NCI-H345 (cell line): Measurements from ENCODE around the gene SMAD1.
A peak's percentile ranks its signal among the peaks of the same experiment; 100 is the strongest.
"Not testable (repeated sequence)": the region's sequence is repeated elsewhere in the genome, so short reads cannot be mapped to it uniquely, and the experiment has no call there.

Source experiments
- DNase-seq: peaks from one replicate; lab custom pipeline; 2025; lab: John Stamatoyannopoulos, UW

The SMAD1 gene

GRCh38 chr4:145528601-145529000, 46.9 kb downstream of the SMAD1 start:
- no peak for DNase-seq

- DNase-seq, result no peak
These were observed 48.5 kb downstream of the SMAD1 start for GRCh38 chr4:145530189-145530588.

- no peak for DNase-seq
These were observed 49.0 kb downstream of the SMAD1 start for GRCh38 chr4:145530662-145531061.

- DNase-seq, result no peak
These were observed 49.6 kb downstream of the SMAD1 start for GRCh38 chr4:145531223-145531622.

- no peak for DNase-seq
These were observed 50.2 kb downstream of the SMAD1 start for GRCh38 chr4:145531859-145532258.

GRCh38 chr4:145533001-145533400, 51.3 kb downstream of the SMAD1 start:
- no peak for DNase-seq

GRCh38 chr4:145533415-145533814, 51.8 kb downstream of the SMAD1 start:
- DNase-seq, result not testable (repeated sequence)

GRCh38 chr4:145533961-145534360, 52.3 kb downstream of the SMAD1 start:
- DNase-seq, result no peak

- no peak for DNase-seq
These were observed 53.5 kb downstream of the SMAD1 start for GRCh38 chr4:145535202-145535601.

GRCh38 chr4:145536044-145536443, 54.4 kb downstream of the SMAD1 start:
- DNase-seq, result no peak

- DNase-seq, result no peak
These were observed 56.9 kb downstream of the SMAD1 start for GRCh38 chr4:145538596-145538995.

GRCh38 chr4:145539671-145540070, 58.0 kb downstream of the SMAD1 start:
- DNase-seq, result no peak

GRCh38 chr4:145540235-145540634, 58.6 kb downstream of the SMAD1 start:
- no peak for DNase-seq

- no peak for DNase-seq
These were observed 59.7 kb downstream of the SMAD1 start for GRCh38 chr4:145541346-145541745.

GRCh38 chr4:145545031-145545430, 63.4 kb downstream of the SMAD1 start:
- DNase-seq, result no peak

- DNase-seq, result no peak
These were observed 64.0 kb downstream of the SMAD1 start for GRCh38 chr4:145545538-145546174.

- DNase-seq, result no peak
These were observed 64.7 kb downstream of the SMAD1 start for GRCh38 chr4:145546175-145546915.

GRCh38 chr4:145551660-145552059, 70.0 kb downstream of the SMAD1 start:
- no peak for DNase-seq

- no peak for DNase-seq
These were observed 70.6 kb downstream of the SMAD1 start for GRCh38 chr4:145552181-145552822.

- no peak for DNase-seq
These were observed 71.7 kb downstream of the SMAD1 start for GRCh38 chr4:145553375-145553774.

- no peak for DNase-seq
These were observed 73.0 kb downstream of the SMAD1 start for GRCh38 chr4:145554691-145555090.

GRCh38 chr4:145557720-145558119, 76.1 kb downstream of the SMAD1 start:
- DNase-seq, result peak; percentile 26

- no peak for DNase-seq
These were observed 81.8 kb downstream of the SMAD1 start for GRCh38 chr4:145563293-145563985.
